ENCODE results near the gene FAM227A.

- TF ChIP-seq EP300 (IDR thresholded peaks at IDR 0.05; ENCODE audit: borderline replicate concordance) (no peak), YY1 (IDR thresholded peaks at IDR 0.05; ENCODE audit: low read depth) (no peak), CEBPB (IDR thresholded peaks at IDR 0.05) (no peak), MAX (IDR thresholded peaks at IDR 0.05) (no peak), USF1 (IDR thresholded peaks at IDR 0.05) (no peak), ZBTB7A (IDR thresholded peaks at IDR 0.05; ENCODE audit: low read depth) (no peak), TEAD4 (IDR thresholded peaks at IDR 0.05) (no peak), TAF1 (IDR thresholded peaks at IDR 0.05; ENCODE audit: low read depth) (no peak)
Observed at GRCh38 chr22:38567531-38568285, 88.5 kb downstream of the FAM227A start.
